ENCODE measurements around the gene YPEL1. TPM values are rescaled to one million over a fixed set of nuclear protein-coding genes. Genes with fewer than 3 reads are reported as not detected.

YPEL1 gene
- total and polyA plus RNA-seq, 2 of the 13 experiments (the other 11 are each of a cell fraction or from before 2014, with no cell fraction given) = 0.33 to 2.5 TPM

- TF ChIP-seq ZNF510 (CRISPR knock-in tag; IDR thresholded peaks at IDR 0.05; ENCODE audit: low read depth) = no peak
These were observed 53.8 kb downstream of the YPEL1 start (continued) for GRCh38 chr22:21681566-21682370.

- Histone ChIP-seq H3K27me3 (ENCODE audit: control insufficient read depth in 1 of 2, insufficient read depth in 2 of 2, low read length in 2 of 2) (no peaks in the 10 kb centered on the region; a peak in 1 of 5 replicates), H2AFZ (ENCODE audit: low read length) (no peak overlapping the region), H3K4me3 (replicated peaks in 1 of 3; ENCODE audit: insufficient read depth in 1 of 3, low read depth in 2 of 3, low read length in 3 of 3) (no peak overlapping the region), H3K4me1 (ENCODE audit: insufficient read depth, low read length) (peaks cover 17% of the 10 kb centered on the region), H4K20me1 (ENCODE audit: insufficient read depth, low read length) (no peaks in the 10 kb centered on the region), H3K27ac (ENCODE audit: extremely low read length, insufficient read depth, low read length) (no peak overlapping the region), H3K79me2 (ENCODE audit: insufficient read depth, low read length) (no peaks in the 10 kb centered on the region), H3K4me2 (ENCODE audit: low read depth, low read length) (no peak overlapping the region), H3K36me3 (replicated peaks in 1 of 2; ENCODE audit: control insufficient read depth in 1 of 2, insufficient read depth in 2 of 2, low read length in 2 of 2) (peaks cover 21 to 51% of the 10 kb centered on the region in 2 experiments; a peak in 4 of 5 replicates), H3K9me3 (ENCODE audit: low read length) (no peaks in the 10 kb centered on the region), H3K9ac (ENCODE audit: insufficient read depth, low read depth, low read length) (no peak overlapping the region)
- intact Hi-C loops (cut with micrococcal nuclease; ENCODE audit: unreplicated experiment) = no loop called here
- ChIA-PET CTCF (ENCODE audit: low intra/inter-chr PET ratio, low total read pairs) (no interaction called here), POLR2A (interaction anchor here (0.8 to 1.3 kb wide), 2 partner anchors 20 to 258 kb away, joined by 3 to 4 read pairs; no protein-coding TSS in a partner anchor)
- 94% methylated on average over 6 of the region's 21 CpGs for WGBS (ENCODE audit: low lambda C conversion rate)
- ATAC-seq = no peak
- FAIRE-seq = no peak
- no TSS peak for BruUV-seq (replicated peaks)
- DNase-seq (ENCODE audit: low spot score) = no peak
- in situ Hi-C loops (cut with HindIII; ENCODE audit: extremely low pct_ligation_motif_present, low pct_unique_long_range_greater_than_20kb) = no loop called here
- TF ChIP-seq HDAC1 (CRISPR knock-in tag; IDR thresholded peaks at IDR 0.05) (no peak), ZNF598 (CRISPR knock-in tag; IDR thresholded peaks at IDR 0.05; ENCODE audit: borderline replicate concordance) (no peak), CHCHD3 (CRISPR knock-in tag; IDR thresholded peaks at IDR 0.05) (no peak), ZNF800 (CRISPR knock-in tag; IDR thresholded peaks at IDR 0.05) (no peak), PRDM10 (CRISPR knock-in tag; IDR thresholded peaks at IDR 0.05; ENCODE audit: low read depth) (no peak), SNRNP70 (IDR thresholded peaks at IDR 0.05; ENCODE audit: low read depth, low read length) (no peak), AKAP8 (CRISPR knock-in tag; IDR thresholded peaks at IDR 0.05) (no peak), IKZF1 (IDR thresholded peaks at IDR 0.05) (no peak), HCFC1 (IDR thresholded peaks at IDR 0.05; ENCODE audit: low read depth, low read length) (no peak), REST (IDR thresholded peaks at IDR 0.05; ENCODE audit: borderline replicate concordance in 1 of 2, low read depth in 1 of 2, low read length in 2 of 2) (no peak)
These were observed 54.6 kb downstream of the YPEL1 start for GRCh38 chr22:21680830-21681565.

Measured in HepG2 (cell line).